WI38 (cell line): ENCODE results near the gene PYHIN1.
A peak's percentile ranks its signal among the peaks of the same experiment; 100 is the strongest.

Experiments
- H3K4me3 ChIP-seq: 2 replicates; pipeline ENCODE4 v1.5.1; 2011; ENCODE audit warnings: low read depth, mild to moderate bottlenecking, control low read depth, low read length
- TF ChIP-seq, protein P1 (sequence below): IDR thresholded peaks from 2 replicates; pipeline ENCODE4 v1.5.1; 2012; ENCODE audit warnings: low read depth, mild to moderate bottlenecking, control low read depth, low read length

PYHIN1 gene

DNA sequence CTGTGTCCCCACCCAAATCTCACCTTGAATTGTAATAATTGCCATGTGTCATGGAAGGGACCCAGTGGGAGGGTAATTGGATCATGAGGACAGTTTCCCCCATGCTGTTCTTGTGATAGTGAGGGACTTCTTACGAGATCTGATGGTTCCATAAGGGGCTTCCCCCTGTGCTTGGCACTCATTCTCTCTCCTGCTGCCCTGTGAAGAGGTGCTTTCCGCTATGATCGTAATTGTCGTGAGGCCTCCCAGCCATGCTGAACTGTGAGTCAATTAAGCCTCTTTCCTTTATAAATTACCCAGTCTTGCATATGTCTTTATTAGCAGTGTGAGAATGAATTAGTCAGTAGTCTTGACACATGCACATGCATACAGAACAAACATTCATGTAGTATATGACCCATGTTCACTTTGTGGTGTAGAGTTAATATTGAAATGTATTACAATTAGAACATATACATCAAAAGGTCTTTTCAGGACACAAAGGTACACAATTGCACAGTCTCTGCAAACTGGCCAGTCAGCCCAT, 61.5 kb downstream of the PYHIN1 start:
- no peak overlapping the region for H3K4me3 ChIP-seq
- TF ChIP-seq, protein P1, sequence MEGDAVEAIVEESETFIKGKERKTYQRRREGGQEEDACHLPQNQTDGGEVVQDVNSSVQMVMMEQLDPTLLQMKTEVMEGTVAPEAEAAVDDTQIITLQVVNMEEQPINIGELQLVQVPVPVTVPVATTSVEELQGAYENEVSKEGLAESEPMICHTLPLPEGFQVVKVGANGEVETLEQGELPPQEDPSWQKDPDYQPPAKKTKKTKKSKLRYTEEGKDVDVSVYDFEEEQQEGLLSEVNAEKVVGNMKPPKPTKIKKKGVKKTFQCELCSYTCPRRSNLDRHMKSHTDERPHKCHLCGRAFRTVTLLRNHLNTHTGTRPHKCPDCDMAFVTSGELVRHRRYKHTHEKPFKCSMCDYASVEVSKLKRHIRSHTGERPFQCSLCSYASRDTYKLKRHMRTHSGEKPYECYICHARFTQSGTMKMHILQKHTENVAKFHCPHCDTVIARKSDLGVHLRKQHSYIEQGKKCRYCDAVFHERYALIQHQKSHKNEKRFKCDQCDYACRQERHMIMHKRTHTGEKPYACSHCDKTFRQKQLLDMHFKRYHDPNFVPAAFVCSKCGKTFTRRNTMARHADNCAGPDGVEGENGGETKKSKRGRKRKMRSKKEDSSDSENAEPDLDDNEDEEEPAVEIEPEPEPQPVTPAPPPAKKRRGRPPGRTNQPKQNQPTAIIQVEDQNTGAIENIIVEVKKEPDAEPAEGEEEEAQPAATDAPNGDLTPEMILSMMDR, result no peak

DNA sequence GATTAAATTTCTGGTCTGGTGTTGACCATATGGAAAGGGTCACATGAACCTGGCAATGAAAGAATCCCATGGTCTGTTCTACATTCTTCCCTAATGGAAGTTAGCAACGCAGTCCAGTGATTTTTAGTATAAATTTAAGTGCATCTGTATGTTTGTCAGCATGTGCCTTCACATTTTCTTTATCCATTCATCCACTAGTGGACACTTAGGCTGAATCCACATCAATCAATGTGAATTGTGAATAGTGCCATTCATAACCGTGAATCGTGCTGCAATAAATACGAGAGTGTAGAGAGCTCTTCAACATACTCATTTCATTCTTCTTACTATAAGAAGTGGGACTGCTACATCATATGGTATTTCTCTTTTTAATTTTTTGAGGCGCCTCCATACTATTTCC, 65.6 kb downstream of the PYHIN1 start:
- H3K4me3 ChIP-seq, result no peak overlapping the region
- TF ChIP-seq, protein P1, result no peak

DNA sequence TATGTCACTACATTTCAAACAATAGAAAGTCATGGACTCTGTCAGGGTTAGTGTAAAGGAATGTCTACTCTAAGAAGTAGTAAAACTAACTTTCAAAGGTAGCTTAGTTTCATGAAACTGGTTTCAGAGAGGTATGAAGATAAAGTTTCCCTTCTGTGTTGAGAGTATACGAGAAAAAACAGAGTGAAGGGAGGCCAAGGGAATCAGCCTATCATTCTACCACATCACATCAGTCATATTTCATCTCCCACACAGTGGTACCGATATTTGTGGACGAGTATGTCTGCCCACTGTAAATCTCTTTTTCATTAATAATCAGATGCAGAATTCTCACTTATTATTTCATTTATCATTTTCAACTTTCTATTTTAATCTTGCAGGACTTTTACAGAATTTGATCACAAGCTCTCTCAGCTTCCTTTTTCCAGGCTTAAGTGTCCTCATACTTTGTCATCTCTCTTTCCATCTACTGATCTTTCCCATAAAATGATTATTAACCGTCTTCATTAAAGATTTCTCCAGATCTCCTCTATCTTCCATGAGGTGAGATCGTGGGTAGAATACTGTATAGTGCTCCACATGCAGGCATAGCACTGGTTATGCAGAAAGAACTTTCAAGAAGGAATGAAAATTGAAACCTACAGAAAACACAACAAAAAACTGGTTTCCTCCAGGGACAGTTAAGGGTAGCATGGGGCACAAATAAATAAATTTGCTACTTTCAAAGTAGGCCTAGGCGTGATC, 66.9 kb downstream of the PYHIN1 start:
- TF ChIP-seq, protein P1, result no peak
- no peak overlapping the region; the same call in 1 of the 2 replicates for H3K4me3 ChIP-seq

DNA sequence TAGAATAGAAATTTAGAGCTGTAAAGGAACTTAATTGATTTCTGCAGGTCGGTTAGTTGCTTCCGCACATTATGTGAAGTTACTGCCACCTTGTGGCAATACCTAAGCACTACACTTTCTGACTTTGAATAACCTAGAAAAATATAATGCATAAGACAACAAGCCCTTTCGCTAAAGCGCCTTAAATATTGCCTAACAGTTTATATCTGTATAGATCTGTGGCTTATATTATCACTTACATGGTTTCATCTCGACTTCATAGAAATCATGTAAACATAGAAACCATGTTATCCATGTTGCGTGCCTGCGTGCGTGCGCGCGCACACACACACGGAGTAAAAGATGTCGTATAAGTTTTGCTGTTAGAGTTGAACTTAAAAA, 67.4 kb downstream of the PYHIN1 start:
- TF ChIP-seq, protein P1, result peak; percentile 73
- peak overlapping the region; percentile 62 for H3K4me3 ChIP-seq

DNA sequence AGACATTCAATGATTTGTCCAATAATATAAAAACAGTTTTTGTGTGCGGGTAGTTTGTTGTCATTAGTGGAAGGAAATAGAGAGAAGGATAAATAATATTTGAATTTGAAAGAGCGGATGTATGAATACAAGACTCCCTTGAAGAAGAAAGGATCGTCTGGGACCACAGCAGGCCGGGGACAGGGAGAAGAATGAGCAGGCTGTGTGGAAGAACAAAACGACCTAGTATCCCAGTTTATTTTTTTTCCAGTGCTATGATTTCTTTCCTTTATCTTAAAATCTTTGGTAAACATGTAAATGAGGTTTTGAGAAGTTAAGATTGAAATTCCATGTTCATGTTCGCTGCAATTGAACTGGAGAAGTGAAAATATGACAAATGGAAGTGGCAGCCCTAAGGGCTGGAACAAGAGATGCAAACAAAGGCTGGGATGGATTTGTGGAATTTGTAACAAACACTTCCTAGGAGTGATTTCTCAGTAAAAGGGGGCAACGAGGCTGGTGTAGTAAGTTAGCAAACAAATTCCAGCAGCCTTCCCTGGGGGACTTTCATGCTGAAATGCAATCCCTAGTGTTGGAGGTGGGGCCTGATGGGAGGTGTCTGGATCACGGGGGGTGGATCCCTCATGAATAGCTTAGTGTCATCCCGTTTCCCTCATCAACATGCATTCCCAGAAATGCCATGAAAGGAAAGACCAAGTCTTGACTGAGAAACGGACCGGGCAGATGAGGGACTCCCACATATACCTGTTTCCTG, 68.1 kb downstream of the PYHIN1 start:
- TF ChIP-seq, protein P1, result no peak
- peak overlapping the region; percentile 62 for H3K4me3 ChIP-seq

DNA sequence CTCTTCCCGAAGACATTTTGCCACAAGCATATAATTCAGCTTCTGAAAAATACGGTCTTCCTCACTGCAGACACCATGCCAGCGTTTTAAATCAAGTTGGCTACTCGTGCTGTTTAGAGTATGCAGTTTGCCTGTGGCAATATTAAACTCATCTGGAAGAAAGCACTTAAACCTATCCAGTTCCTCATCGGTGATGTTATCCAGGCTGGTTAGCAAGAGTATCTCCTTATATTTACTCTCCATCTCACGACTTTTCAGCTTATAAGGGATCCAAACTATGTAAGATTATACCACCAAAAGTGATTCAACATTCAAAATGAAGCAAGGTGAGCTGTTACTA, 68.7 kb downstream of the PYHIN1 start:
- TF ChIP-seq, protein P1, result no peak
- H3K4me3 ChIP-seq, result peak overlapping the region; percentile 62

DNA sequence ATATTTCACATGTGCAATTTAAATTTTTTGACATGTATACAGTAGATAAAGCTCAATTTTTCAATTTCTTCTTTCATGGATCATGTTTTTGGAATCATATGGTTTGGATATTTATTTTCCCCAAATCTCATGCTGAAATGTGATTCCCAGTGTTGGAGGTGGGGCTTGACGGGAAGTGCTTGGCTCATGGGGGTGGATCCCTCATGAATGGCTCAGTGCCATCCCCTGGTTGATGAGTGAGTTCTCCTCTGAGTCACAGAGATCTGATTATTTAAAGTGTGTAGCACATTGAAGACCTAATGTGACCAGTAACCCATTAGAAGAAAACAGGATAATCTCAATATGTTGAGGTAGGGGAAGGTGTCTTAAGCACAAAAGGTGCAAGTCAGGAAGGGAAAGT, 69.3 kb downstream of the PYHIN1 start:
- H3K4me3 ChIP-seq, result peak overlapping the region; percentile 62
- TF ChIP-seq, protein P1, result no peak
